H9 (cell line): ENCODE results near the gene DRD1. TPM values are rescaled to one million over a fixed set of nuclear protein-coding genes. Genes with fewer than 3 reads are reported as not detected.
"Not testable (repeated sequence)": the region's sequence is repeated elsewhere in the genome, so short reads cannot be mapped to it uniquely, and the experiment has no call there.

ENCODE experiments used
- DNase-seq: peaks from one replicate; pipeline ENCODE4 v3.0.0-alpha.2; 2017
- H2AFZ ChIP-seq: one replicate; pipeline ENCODE4 v1.6.1; 2013; ENCODE audit warnings: mild to moderate bottlenecking, low read length, control low read depth, moderate library complexity
- H2AK5ac ChIP-seq: 2 replicates; pipeline ENCODE4 v1.6.1; 2013; ENCODE audit warnings: low read length, control low read depth, mixed read lengths; ENCODE audit not compliant: insufficient read length
- H2BK120ac ChIP-seq: one replicate; pipeline ENCODE4 v1.6.1; 2013; ENCODE audit warnings: low read depth, mild to moderate bottlenecking, low read length, control low read depth, inconsistent platforms; ENCODE audit not compliant: poor library complexity, severe bottlenecking
- H2BK12ac ChIP-seq: 2 replicates; pipeline ENCODE4 v1.6.1; 2013; ENCODE audit warnings: low read length, control low read depth, mixed read lengths, low read depth; ENCODE audit not compliant: insufficient read length
- H2BK15ac ChIP-seq: 2 replicates; pipeline ENCODE4 v1.6.1; 2013; ENCODE audit warnings: low read depth, low read length, control low read depth
- H2BK20ac ChIP-seq: one replicate; pipeline ENCODE4 v1.6.1; 2013; ENCODE audit warnings: low read depth, mild to moderate bottlenecking, low read length, control low read depth, inconsistent platforms; ENCODE audit not compliant: poor library complexity, severe bottlenecking
- H2BK5ac ChIP-seq: 2 replicates; pipeline ENCODE4 v1.6.1; 2013; ENCODE audit warnings: low read length, control low read depth, mixed read lengths; ENCODE audit not compliant: insufficient read length
- H3K14ac ChIP-seq: 2 replicates; pipeline ENCODE4 v1.6.1; 2013; ENCODE audit warnings: low read length, control low read depth; ENCODE audit not compliant: insufficient read depth
- H3K18ac ChIP-seq: 2 replicates; pipeline ENCODE4 v1.6.1; 2013; ENCODE audit warnings: low read depth, mild to moderate bottlenecking, mixed read lengths, low read length, control low read depth; ENCODE audit not compliant: insufficient read length
- H3K23ac ChIP-seq: 2 replicates; pipeline ENCODE4 v1.6.1; 2013; ENCODE audit warnings: low read length, control low read depth, mixed read lengths, low read depth; ENCODE audit not compliant: insufficient read length
- H3K23me2 ChIP-seq: 2 replicates; pipeline ENCODE4 v1.6.1; 2013; ENCODE audit warnings: low read depth, mild to moderate bottlenecking, mixed read lengths, low read length, control low read depth; ENCODE audit not compliant: insufficient read length, poor library complexity, severe bottlenecking
- H3K27ac ChIP-seq: 2 replicates; pipeline ENCODE4 v1.5.1; 2013; ENCODE audit warnings: low read length, control low read depth, mixed read lengths, low read depth; ENCODE audit not compliant: insufficient read length
- H3K27me3 ChIP-seq: 2 replicates; pipeline ENCODE4 v1.6.1; 2013; ENCODE audit warnings: low read length, control low read depth, inconsistent platforms; ENCODE audit not compliant: insufficient read depth
- H3K4ac ChIP-seq: 2 replicates; pipeline ENCODE4 v1.6.1; 2013; ENCODE audit warnings: low read depth, mild to moderate bottlenecking, control low read depth, inconsistent platforms, low read length, moderate library complexity
- H3K4me1 ChIP-seq: 2 replicates; pipeline ENCODE4 v1.6.1; 2013; ENCODE audit warnings: low read length, control low read depth, inconsistent platforms; ENCODE audit not compliant: insufficient read depth
- H3K4me2 ChIP-seq: 2 replicates; pipeline ENCODE4 v1.6.1; 2013; ENCODE audit warnings: low read length, control low read depth, mixed read lengths; ENCODE audit not compliant: insufficient read length, insufficient read depth
- H3K56ac ChIP-seq: 2 replicates; pipeline ENCODE4 v1.6.1; 2013; ENCODE audit warnings: low read depth, mild to moderate bottlenecking, mixed read lengths, low read length, control low read depth; ENCODE audit not compliant: insufficient read length
- H3K79me1 ChIP-seq: 2 replicates; pipeline ENCODE4 v1.6.1; 2013; ENCODE audit warnings: low read depth, mild to moderate bottlenecking, moderate library complexity, low read length, control low read depth, inconsistent platforms; ENCODE audit not compliant: insufficient read depth, poor library complexity, severe bottlenecking
- H3K79me2 ChIP-seq: 2 replicates; pipeline ENCODE4 v1.6.1; 2013; ENCODE audit warnings: low read length, control low read depth, inconsistent platforms; ENCODE audit not compliant: insufficient read depth
- H3K9ac ChIP-seq: 2 replicates; pipeline ENCODE4 v1.6.1; 2013; ENCODE audit warnings: low read length, control low read depth, mixed read lengths; ENCODE audit not compliant: insufficient read length; ENCODE audit errors: extremely low read depth
- H3K9me3 ChIP-seq: one replicate; pipeline ENCODE4 v1.6.1; 2013; ENCODE audit warnings: low read depth, low read length, inconsistent platforms; ENCODE audit not compliant: control insufficient read depth
- H3T11ph ChIP-seq: one replicate; pipeline ENCODE4 v1.6.1; 2013; ENCODE audit warnings: mild to moderate bottlenecking, low read length, control low read depth, inconsistent platforms
- H4K20me1 ChIP-seq: one replicate; pipeline ENCODE4 v1.6.1; 2013; ENCODE audit not compliant: control insufficient read depth, insufficient read length, insufficient read depth
- H4K5ac ChIP-seq: 2 replicates; pipeline ENCODE4 v1.6.1; 2013; ENCODE audit warnings: low read depth, mild to moderate bottlenecking, mixed read lengths, low read length, control low read depth; ENCODE audit not compliant: insufficient read length
- H4K8ac ChIP-seq: replicated peaks from 2 replicates; pipeline ENCODE4 v1.6.1; 2013; ENCODE audit warnings: low read length, control low read depth, mixed read lengths, low read depth; ENCODE audit not compliant: insufficient read length
- H4K91ac ChIP-seq: 2 replicates; pipeline ENCODE4 v1.6.1; 2013; ENCODE audit warnings: low read depth, mild to moderate bottlenecking, moderate library complexity, mixed read lengths, low read length, control low read depth; ENCODE audit not compliant: insufficient read length
- H3K27ac Mint-ChIP-seq, 3 experiments: 2 replicates in 2 of 3; 3 replicates in 1 of 3; pipeline ENCODE4 v1.8.0; 2020 to 2021; ENCODE audit warnings: mixed read lengths in 3 of 3, mild to moderate bottlenecking in 1 of 3, moderate library complexity in 1 of 3
- H3K27me3 Mint-ChIP-seq: 2 replicates; pipeline ENCODE4 v1.8.0; 2021; ENCODE audit warnings: low read depth, mild to moderate bottlenecking, moderate library complexity, mixed read lengths
- H3K36me3 Mint-ChIP-seq, 3 experiments: 2 replicates in 2 of 3; 3 replicates in 1 of 3; pipeline ENCODE4 v1.8.0; 2020 to 2021; ENCODE audit warnings: low read depth in 3 of 3, mixed read lengths in 3 of 3; ENCODE audit not compliant: insufficient read depth in 1 of 3
- H3K4me1 Mint-ChIP-seq, 2 experiments: 2 replicates each; pipeline ENCODE4 v1.8.0; 2020; ENCODE audit warnings: mixed read lengths in 2 of 2
- H3K4me3 Mint-ChIP-seq, 2 experiments: 2 replicates in 1 of 2; 3 replicates in 1 of 2; pipeline ENCODE4 v1.8.0; 2020 to 2021; ENCODE audit warnings: mild to moderate bottlenecking in 2 of 2, mixed read lengths in 2 of 2, moderate library complexity in 1 of 2
- H3K9me3 Mint-ChIP-seq, 2 experiments: 2 replicates in 1 of 2; 3 replicates in 1 of 2; pipeline ENCODE4 v1.8.0; 2020; ENCODE audit warnings: mild to moderate bottlenecking in 2 of 2, mixed read lengths in 2 of 2, moderate library complexity in 1 of 2
- CTCF ChIP-seq: fragments of 200-600 bp; sonication (generic); conservative IDR thresholded peaks from 3 replicates; pipeline ENCODE4 v1.8.0; 2021; ENCODE audit warnings: antibody characterized with exemption, mild to moderate bottlenecking
- WGBS: extraction: QIAGEN DNeasy Blood & Tissue Kit; methylation state at CpG from one replicate; pipeline ENCODE4 v1.1.7; 2013; ENCODE audit warnings: missing lambda C conversion rate, low lambda C conversion rate, mixed read lengths; ENCODE audit not compliant: insufficient read length; ENCODE audit errors: extremely low coverage; 5-methylcytosine and 5-hydroxymethylcytosine counted together
- total RNA-seq: library from RNA; stranded (reverse); gene quantifications from 2 replicates; pipeline ENCODE4 v1.2.1, GENCODE V29; 2021

DRD1 gene
- total RNA-seq, 1 experiment from 2014 or later = not detected

DNA sequence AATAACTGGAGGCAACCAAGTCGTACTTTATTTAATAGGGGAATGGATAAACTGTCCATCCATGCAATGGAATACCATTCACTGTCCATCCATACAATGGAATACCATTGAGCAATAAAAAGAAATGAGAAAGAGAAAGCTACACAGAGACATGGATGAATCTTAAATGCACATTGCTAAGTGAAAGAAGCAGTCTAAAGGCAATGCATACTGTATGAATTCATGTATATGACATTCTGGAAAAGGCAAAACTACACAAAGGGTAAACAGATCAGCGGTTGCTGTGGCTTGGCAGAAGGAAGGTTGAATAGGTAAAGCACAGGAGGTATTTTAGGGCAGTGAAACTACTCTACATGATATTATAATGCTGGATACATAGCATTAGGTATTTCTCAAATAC, 16.2 kb downstream of the DRD1 start:
- no peaks in the 10 kb centered on the region; the same call in 1 of the 2 replicates for H3K27me3 Mint-ChIP-seq
- TF ChIP-seq CTCF = no peak
- peaks cover 0 to 4% (median 2%) of the 10 kb centered on the region in 3 experiments; a peak in 3 of 7 replicates for H3K36me3 Mint-ChIP-seq

DNA sequence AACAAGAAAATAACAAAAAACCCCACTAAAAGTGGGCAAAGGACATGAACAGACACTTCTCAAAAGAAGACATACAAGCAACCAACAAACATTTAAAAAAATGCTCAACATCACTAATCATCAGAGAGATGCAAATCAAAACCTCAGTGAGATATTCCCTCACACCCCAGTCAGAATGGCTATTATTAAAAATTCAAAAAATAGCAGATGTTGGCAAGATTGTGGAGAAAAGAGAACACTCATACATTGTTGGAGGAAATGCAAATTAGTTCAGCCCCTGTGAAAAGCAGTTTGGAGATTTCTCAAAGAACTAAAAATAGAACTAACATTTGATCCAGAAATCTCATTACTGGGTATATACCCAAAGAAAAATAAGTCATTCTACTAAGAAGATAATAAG, 19.4 kb downstream of the DRD1 start:
- H3K27me3 Mint-ChIP-seq = not testable (repeated sequence)
- H3K4me1 Mint-ChIP-seq = peaks cover 16 to 17% of the 10 kb centered on the region in 2 experiments

More for the DNA sequence above, 16.2 kb downstream of the DRD1 start:
- H3K23me2 ChIP-seq = no peaks in the 10 kb centered on the region
- H3K4me1 ChIP-seq = no peaks in the 10 kb centered on the region; the same call in 1 of the 2 replicates
- H4K5ac ChIP-seq = no peak overlapping the region
- no peak overlapping the region for H3T11ph ChIP-seq
- no peak overlapping the region for H2BK20ac ChIP-seq
- H3K4me2 ChIP-seq = no peak overlapping the region
- H3K27me3 ChIP-seq = no peaks in the 10 kb centered on the region
- no peak overlapping the region for H3K9ac ChIP-seq
- no peak overlapping the region for H2BK120ac ChIP-seq
- H2BK5ac ChIP-seq = no peak overlapping the region
- H4K8ac ChIP-seq = no peak overlapping the region
- no peak overlapping the region for H3K56ac ChIP-seq
- H2AK5ac ChIP-seq = no peak overlapping the region
- Mint-ChIP-seq H3K9me3 (peaks cover 4 to 13% of the 10 kb centered on the region in 2 experiments; a peak in 4 of 5 replicates), H3K4me3 (no peak overlapping the region), H3K4me1 (peaks cover 8 to 11% of the 10 kb centered on the region in 2 experiments), H3K27ac (no peak overlapping the region)
- H2BK12ac ChIP-seq = no peak overlapping the region
- no peak for DNase-seq
- no peak overlapping the region for H3K4ac ChIP-seq
- no peak overlapping the region for H3K14ac ChIP-seq
- no peaks in the 10 kb centered on the region for H3K79me2 ChIP-seq
- no peak overlapping the region for H3K23ac ChIP-seq
- no peak overlapping the region for H3K18ac ChIP-seq
- no peaks in the 10 kb centered on the region for H4K20me1 ChIP-seq
- H3K9me3 ChIP-seq = no peaks in the 10 kb centered on the region
- no peak overlapping the region for H3K27ac ChIP-seq
- no peaks in the 10 kb centered on the region for H3K79me1 ChIP-seq
- no peak overlapping the region for H2BK15ac ChIP-seq
- no peak overlapping the region for H2AFZ ChIP-seq
- no CpG with 5 or more reads among the region's 2 CpGs for WGBS
- no peak overlapping the region for H4K91ac ChIP-seq

More for the DNA sequence above, 19.4 kb downstream of the DRD1 start:
- H3K4me2 ChIP-seq, H3K56ac ChIP-seq, H3K9me3 ChIP-seq, H3K14ac ChIP-seq, H3K4me1 ChIP-seq, H3K23ac ChIP-seq, H4K91ac ChIP-seq, H3K4ac ChIP-seq, H3K27ac Mint-ChIP-seq, H3K23me2 ChIP-seq, H3K79me2 ChIP-seq, H2AFZ ChIP-seq, H2BK5ac ChIP-seq, H2BK120ac ChIP-seq, H4K20me1 ChIP-seq, H3K79me1 ChIP-seq, H2BK15ac ChIP-seq, H2BK12ac ChIP-seq, H3K27ac ChIP-seq, H3K27me3 ChIP-seq, H3K9ac ChIP-seq, H4K5ac ChIP-seq, H3T11ph ChIP-seq, DNase-seq, H3K4me3 Mint-ChIP-seq, H4K8ac ChIP-seq, H2AK5ac ChIP-seq, H3K18ac ChIP-seq, H2BK20ac ChIP-seq: not testable (repeated sequence)
- Mint-ChIP-seq H3K9me3 (peaks cover 5 to 11% of the 10 kb centered on the region in 2 experiments; a peak in 4 of 5 replicates), H3K36me3 (peaks cover 0 to 12% (median under 1%) of the 10 kb centered on the region in 3 experiments; a peak in 4 of 7 replicates)
